Measurements from ENCODE around the gene ERGIC2. TPM values are rescaled to one million over a fixed set of nuclear protein-coding genes. Genes with fewer than 3 reads are reported as not detected.
A peak's percentile ranks its signal among the peaks of the same experiment; 100 is the strongest.

The ERGIC2 gene
- total and polyA plus RNA-seq, 2 of the 13 experiments (the other 11 are each of a cell fraction or from before 2014, with no cell fraction given): 32.6 to 73.5 TPM

GRCh38 chr12:29429999-29430715 lies 49.2 kb upstream of the ERGIC2 start:
- Histone ChIP-seq H3K27me3 (ENCODE audit: control insufficient read depth in 1 of 2, insufficient read depth in 2 of 2, low read length in 2 of 2) (no peaks in the 10 kb centered on the region), H3K79me2 (ENCODE audit: insufficient read depth, low read length) (no peaks in the 10 kb centered on the region), H3K36me3 (replicated peaks in 1 of 2; ENCODE audit: control insufficient read depth in 1 of 2, insufficient read depth in 2 of 2, low read length in 2 of 2) (no peaks in the 10 kb centered on the region), H3K9ac (ENCODE audit: insufficient read depth, low read depth, low read length) (no peak overlapping the region), H3K4me1 (ENCODE audit: insufficient read depth, low read length) (no peaks in the 10 kb centered on the region), H2AFZ (ENCODE audit: low read length) (no peak overlapping the region), H3K9me3 (ENCODE audit: low read length) (no peaks in the 10 kb centered on the region), H4K20me1 (ENCODE audit: insufficient read depth, low read length) (no peaks in the 10 kb centered on the region), H3K27ac (ENCODE audit: extremely low read length, insufficient read depth, low read length) (no peak overlapping the region), H3K4me3 (replicated peaks in 1 of 3; ENCODE audit: insufficient read depth in 1 of 3, low read depth in 2 of 3, low read length in 3 of 3) (no peak overlapping the region), H3K4me2 (ENCODE audit: low read depth, low read length) (no peak overlapping the region)
- TF ChIP-seq ZKSCAN5 (CRISPR knock-in tag; IDR thresholded peaks at IDR 0.05) (no peak), JUN (CRISPR knock-in tag; IDR thresholded peaks at IDR 0.05) (no peak)
- intact Hi-C loops (cut with micrococcal nuclease; ENCODE audit: unreplicated experiment) (loop anchor here (5.0 kb wide), 1 partner anchor 793 kb away; no protein-coding TSS in a partner anchor), in situ Hi-C loops (cut with HindIII; ENCODE audit: extremely low pct_ligation_motif_present, low pct_unique_long_range_greater_than_20kb) (no loop called here)
- DNase-seq (ENCODE audit: low spot score) (no peak), FAIRE-seq (no peak), ATAC-seq (no peak)
- no TSS peak for BruUV-seq (replicated peaks)
- POLR2A ChIA-PET: no interaction called here
- CTCF ChIA-PET (ENCODE audit: low intra/inter-chr PET ratio, low total read pairs): no interaction called here
- WGBS (ENCODE audit: low lambda C conversion rate): 1% methylated on average over 3 of the region's 3 CpGs

- Histone ChIP-seq H3K27ac (ENCODE audit: extremely low read length, insufficient read depth, low read length) (no peak overlapping the region), H3K9me3 (ENCODE audit: low read length) (no peaks in the 10 kb centered on the region), H3K27me3 (ENCODE audit: control insufficient read depth in 1 of 2, insufficient read depth in 2 of 2, low read length in 2 of 2) (no peaks in the 10 kb centered on the region), H3K4me1 (ENCODE audit: insufficient read depth, low read length) (no peaks in the 10 kb centered on the region), H3K79me2 (ENCODE audit: insufficient read depth, low read length) (no peaks in the 10 kb centered on the region), H3K4me3 (replicated peaks in 1 of 3; ENCODE audit: insufficient read depth in 1 of 3, low read depth in 2 of 3, low read length in 3 of 3) (no peak overlapping the region), H4K20me1 (ENCODE audit: insufficient read depth, low read length) (no peaks in the 10 kb centered on the region), H2AFZ (ENCODE audit: low read length) (no peak overlapping the region), H3K4me2 (ENCODE audit: low read depth, low read length) (no peak overlapping the region), H3K36me3 (replicated peaks in 1 of 2; ENCODE audit: control insufficient read depth in 1 of 2, insufficient read depth in 2 of 2, low read length in 2 of 2) (no peaks in the 10 kb centered on the region), H3K9ac (ENCODE audit: insufficient read depth, low read depth, low read length) (no peak overlapping the region)
- no peak for ATAC-seq
- CTCF ChIA-PET (ENCODE audit: low intra/inter-chr PET ratio, low total read pairs): no interaction called here
- in situ Hi-C loops (cut with HindIII; ENCODE audit: extremely low pct_ligation_motif_present, low pct_unique_long_range_greater_than_20kb) (no loop called here), intact Hi-C loops (cut with micrococcal nuclease; ENCODE audit: unreplicated experiment) (no loop called here)
- BruUV-seq (replicated peaks): no TSS peak
- DNase-seq (ENCODE audit: low spot score): no peak
- TF ChIP-seq CEBPB (IDR thresholded peaks at IDR 0.05; ENCODE audit: borderline replicate concordance, low read depth, low read length) (0 out of 2 replicates have a peak, but pooled peaks have one; percentile 10), FOXM1 (CRISPR knock-in tag; IDR thresholded peaks at IDR 0.05) (no peak), RXRA (CRISPR knock-in tag; IDR thresholded peaks at IDR 0.05) (no peak), MXD4 (CRISPR knock-in tag; IDR thresholded peaks at IDR 0.05) (no peak)
- FAIRE-seq: no peak
- POLR2A ChIA-PET: no interaction called here
These were observed 47.7 kb upstream of the ERGIC2 start for GRCh38 chr12:29428633-29429032.

Measured in HepG2 (cell line).